ENCODE data around the gene MRTFA.

DNA sequence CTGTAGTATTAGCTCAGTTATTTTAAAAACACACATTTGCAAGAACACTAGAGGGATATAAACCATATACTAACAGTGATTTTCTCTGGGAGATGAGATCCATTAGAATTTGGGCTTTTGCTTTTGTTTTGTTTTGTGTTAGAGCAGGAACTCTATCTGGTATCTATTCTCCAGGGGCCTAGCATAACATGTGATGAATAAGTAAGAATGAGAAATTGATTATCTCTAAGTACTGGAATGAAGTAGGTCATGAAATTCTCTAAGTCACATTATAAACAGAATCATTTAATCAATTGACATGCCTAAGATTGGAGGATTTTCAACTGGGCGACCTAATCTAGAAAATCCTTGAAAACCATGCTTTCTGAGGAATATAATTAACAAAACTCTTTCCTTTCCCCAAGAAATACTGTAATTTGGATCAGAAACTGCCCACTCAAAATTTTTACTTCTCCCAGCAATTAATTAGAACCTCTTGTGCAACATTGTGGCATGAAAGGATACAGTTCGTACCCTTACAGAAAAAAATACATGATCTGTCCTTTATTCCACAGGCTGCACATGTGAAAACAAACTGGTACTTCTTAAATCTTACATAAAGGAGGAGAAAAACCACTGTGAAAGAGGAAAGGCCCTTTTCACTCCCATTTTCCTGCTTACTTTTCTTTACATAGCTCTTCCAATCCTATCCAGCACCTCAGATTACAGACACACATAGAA is 93.5 kb downstream of the MRTFA start:
- TF ChIP-seq TAF1 (IDR thresholded peaks at IDR 0.05; ENCODE audit: borderline replicate concordance, low read depth, low read length) (no peak), POLR2AphosphoS5 (IDR thresholded peaks at IDR 0.05; ENCODE audit: low read depth, low read length) (no peak), POLR2A (IDR thresholded peaks at IDR 0.05; ENCODE audit: low read depth, low read length) (no peak)
